Dedifferentiated amniotic fluid mesenchymal stem cell (primary cell): ENCODE measurements around the gene IGSF3.

Source experiments
- DNase-seq: peaks from one replicate; pipeline ENCODE4 v3.0.0-alpha.2; 2016; ENCODE audit errors: extremely low spot score

The IGSF3 gene

GRCh38 chr1:116667575-116668105 is at the start of gene IGSF3:
IGSF3 (minus strand) TSS chr1:116667733; CDS start chr1:116666326, 1,407 bp downstream.
- no peak for DNase-seq

- no peak for DNase-seq
Measured at GRCh38 chr1:116717318-116717717, 49.8 kb upstream of the IGSF3 start.

- DNase-seq, result no peak
Measured at GRCh38 chr1:116716391-116716790, 48.9 kb upstream of the IGSF3 start.

- no peak for DNase-seq
Measured at GRCh38 chr1:116713474-116713873, 45.9 kb upstream of the IGSF3 start.

DNA sequence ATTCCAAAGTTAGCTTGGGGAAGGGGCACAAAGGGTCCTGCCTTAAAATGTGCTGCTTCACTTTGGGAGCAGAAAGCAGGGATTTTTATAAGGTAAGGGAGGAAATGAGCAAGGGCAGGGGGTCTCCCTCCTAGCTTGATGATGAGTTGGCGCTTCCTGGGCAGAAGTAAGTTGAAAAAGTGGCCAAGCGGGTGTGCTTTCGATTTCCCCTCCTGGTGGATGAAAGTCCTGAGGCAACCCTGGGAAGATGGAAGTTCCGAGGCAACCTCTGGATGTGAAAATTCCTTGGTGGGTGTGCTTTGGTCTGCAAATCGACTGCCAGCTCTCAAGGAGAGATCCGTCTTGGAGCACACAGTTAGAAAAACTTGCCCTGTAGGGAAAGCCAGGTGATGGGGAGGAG is 45.0 kb upstream of the IGSF3 start:
- no peak for DNase-seq

- no peak for DNase-seq
Measured at GRCh38 chr1:116711263-116711840, 43.8 kb upstream of the IGSF3 start.

DNA sequence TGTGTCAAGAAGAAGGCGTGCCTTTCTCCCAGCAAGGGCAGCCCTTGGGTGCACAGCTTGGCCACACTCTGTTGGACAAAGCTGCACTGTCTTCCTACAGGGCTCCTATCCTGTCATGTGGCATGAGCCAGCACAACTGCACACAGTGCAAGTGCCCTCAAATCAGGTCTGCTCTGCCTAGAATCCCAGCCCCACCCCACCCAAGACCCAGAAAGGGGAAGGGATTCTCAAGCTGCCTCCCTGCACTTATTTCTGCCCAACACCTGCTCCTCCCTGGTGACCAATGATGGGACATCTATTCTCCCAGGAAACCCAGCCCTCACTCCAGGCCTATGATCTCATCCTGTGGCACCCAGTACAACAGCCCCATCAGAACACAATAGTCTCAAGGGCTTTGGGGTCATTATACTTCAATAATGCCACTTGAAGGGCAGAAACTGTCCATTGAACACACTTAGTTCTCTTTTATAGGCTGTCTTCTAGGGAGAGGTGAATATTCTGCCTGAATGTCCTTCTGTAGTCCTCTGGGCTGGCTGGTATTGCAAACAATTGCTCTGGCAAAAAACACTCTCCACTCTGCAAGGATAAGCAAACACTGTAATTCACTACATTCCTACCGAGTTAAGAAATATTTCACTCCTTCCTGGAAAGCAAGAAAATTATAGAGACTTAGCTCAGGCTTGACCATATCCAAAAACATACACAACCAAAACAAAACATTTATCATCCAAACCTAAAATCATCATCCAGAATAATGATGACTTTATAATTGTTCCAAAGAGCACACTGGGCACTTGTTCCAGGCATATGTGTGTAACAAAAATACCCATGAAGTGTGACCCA is 43.1 kb upstream of the IGSF3 start:
- DNase-seq, result peak; percentile 57

GRCh38 chr1:116709666-116710167 is 42.2 kb upstream of the IGSF3 start:
- no peak for DNase-seq

GRCh38 chr1:116708255-116708900 is 40.8 kb upstream of the IGSF3 start:
- DNase-seq, result no peak

- DNase-seq, result no peak
Measured at GRCh38 chr1:116706841-116707240, 39.3 kb upstream of the IGSF3 start.

DNA sequence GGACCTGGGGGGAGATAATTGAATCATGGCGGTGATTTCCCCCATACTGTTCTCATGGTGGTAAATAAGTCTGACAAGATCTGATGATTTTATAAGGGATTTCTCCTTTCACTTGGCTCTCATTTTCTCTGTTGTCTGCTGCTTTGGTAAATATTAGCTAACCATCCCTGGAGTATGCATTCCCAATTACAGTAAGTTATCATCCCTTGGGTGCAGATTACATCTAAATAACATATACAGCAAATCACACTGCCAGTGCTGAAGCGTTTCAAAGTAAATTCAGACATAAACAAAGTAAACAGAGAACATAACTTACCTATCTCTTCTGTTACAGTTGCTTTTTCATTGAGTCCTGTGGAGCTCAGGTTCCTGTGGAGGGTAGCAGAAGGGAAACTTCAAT is 38.6 kb upstream of the IGSF3 start:
- DNase-seq, result no peak

- DNase-seq, result no peak
Measured at GRCh38 chr1:116704278-116704677, 36.7 kb upstream of the IGSF3 start.

DNA sequence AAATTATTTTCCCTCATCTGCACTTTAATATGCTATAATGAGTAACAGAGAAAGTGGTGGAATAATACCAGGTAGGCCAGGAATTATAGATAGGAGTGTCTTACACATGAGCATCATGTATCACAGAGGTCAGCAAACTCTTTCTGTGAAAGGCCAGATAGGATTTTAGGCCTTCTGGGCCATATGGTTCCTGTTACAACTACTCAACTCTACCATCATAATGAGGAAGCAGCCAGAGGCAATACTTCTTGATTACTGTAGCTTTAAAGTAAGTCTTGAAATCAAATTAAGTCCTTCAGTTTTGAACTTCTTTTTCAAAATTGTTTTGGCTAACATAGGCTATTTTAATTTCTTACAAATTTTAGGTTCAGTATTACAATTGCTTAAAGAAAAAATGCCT is 32.1 kb upstream of the IGSF3 start:
- no peak for DNase-seq

GRCh38 chr1:116698244-116698595 is 30.7 kb upstream of the IGSF3 start:
- no peak for DNase-seq

DNA sequence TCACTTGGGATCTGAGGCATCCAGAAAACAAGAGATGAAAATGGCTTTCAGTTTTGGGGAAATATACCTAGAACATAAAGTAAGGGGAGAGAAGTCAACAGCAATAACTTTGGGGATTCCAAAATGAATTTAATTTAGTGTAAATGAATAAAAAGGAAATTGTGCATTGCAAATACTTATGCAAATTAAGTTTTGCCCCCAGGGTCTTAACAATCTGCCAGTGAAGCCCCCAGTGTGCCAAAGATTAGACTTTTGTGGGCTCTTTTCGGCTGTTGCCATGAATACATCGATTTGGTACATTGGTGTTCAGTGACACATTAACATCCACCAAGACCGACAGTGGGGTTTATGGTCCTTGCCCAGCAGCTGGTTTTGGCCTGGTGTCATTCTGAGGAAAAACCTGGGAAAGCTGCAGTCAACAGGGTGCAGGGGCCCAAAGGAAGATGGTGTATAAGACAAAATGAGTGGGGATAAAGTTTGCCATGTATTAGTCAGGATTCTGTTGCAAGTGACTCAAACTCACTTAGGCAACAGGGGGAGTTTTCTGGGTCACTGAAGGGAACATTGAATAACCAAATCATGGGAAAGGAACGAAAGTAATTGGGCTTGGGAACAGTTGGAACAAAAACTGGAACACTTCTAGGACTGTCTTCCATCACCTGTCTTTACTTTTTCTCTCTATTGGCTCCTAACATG is 30.2 kb upstream of the IGSF3 start:
- no peak for DNase-seq

GRCh38 chr1:116694524-116694923 is 27.0 kb upstream of the IGSF3 start:
- DNase-seq, result no peak

DNA sequence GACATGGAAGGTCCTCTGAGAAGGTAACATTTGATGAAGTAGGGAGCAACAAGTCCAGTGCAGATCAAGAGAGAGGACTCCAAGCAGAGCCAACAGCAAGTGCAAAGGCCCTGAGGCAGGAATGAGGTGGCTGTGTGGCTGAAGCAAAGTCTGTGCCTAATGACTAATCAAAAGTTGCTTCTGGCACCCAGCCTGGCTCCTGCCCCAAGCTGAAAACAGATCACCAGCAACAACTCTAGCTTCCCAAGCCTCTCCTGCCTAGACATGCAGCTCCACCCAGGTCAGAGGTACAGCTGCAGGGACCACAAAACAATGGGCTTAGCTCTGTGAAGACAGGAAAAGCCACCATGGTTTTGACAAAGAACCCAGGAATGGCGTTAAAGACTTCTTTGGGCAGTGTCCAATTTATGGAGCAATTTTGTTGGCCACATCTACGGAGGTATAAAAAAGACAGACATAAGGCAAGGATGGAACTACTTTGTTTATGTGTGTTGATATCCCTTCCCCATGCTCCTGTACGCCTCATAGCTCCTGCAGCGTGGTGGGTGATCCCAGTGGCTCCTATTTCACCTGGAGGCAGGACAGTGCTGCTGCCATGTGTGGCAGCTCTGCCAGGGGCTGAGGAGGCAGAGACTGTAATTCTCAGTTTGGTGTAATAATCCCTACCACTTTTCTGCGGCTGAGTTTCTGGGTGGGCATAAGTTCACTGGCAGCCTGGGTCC is 26.4 kb upstream of the IGSF3 start:
- DNase-seq, result no peak

DNA sequence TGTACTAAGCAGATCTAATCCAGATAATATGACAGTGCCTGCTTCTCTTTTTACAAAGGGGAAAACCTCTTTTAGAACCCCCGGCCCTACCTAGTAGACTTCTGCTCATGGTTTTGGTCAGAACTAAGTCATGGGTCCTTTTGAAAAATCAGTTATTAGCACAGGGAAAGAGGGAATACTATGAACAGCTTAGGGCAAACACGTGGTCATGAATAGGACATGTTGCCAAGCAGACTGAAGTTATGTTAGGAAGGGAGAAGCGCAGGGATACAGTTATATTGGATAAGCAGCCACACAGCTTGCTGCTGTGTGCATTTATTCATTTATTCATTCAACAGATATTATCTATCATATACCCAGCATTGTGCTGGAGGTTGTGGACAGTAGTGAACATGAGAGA is 25.3 kb upstream of the IGSF3 start:
- no peak for DNase-seq

GRCh38 chr1:116690849-116691406 is 23.4 kb upstream of the IGSF3 start:
- peak; percentile 55 for DNase-seq

GRCh38 chr1:116690396-116690848 is 22.9 kb upstream of the IGSF3 start:
- DNase-seq, result no peak
